ENCODE results near the gene BCL7A.
"Not testable (repeated sequence)": the region's sequence is repeated elsewhere in the genome, so short reads cannot be mapped to it uniquely, and the experiment has no call there.

BCL7A gene

GRCh38 chr12:122094735-122095631 lies 73.3 kb downstream of the BCL7A start:
- no peak for DNase-seq (ENCODE audit: low read depth)

GRCh38 chr12:122096014-122096413 lies 74.3 kb downstream of the BCL7A start:
- DNase-seq (ENCODE audit: low read depth): no peak

GRCh38 chr12:122096591-122097149 lies 75.0 kb downstream of the BCL7A start:
- DNase-seq (ENCODE audit: low read depth): no peak

DNA sequence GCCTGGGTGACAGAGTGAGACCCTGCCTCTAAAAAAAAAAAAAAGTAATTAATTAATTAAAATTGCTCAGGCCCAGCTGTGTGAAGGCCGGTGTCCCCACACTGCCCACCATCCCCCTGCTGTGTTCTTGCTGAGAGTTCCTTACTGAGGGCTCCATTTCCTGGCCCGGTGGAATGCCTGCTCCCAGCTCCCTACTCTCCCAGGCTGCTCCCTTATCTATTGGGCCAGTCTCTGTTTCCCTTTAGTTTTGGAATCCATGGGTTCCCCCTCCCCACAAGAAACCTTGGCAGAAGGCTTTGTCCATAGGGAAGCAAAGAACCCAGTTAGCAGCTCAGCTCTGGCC lies 75.9 kb downstream of the BCL7A start:
- DNase-seq (ENCODE audit: low read depth): no peak

- DNase-seq (ENCODE audit: low read depth): no peak
Measured at GRCh38 chr12:122097927-122098756, 76.5 kb downstream of the BCL7A start.

DNA sequence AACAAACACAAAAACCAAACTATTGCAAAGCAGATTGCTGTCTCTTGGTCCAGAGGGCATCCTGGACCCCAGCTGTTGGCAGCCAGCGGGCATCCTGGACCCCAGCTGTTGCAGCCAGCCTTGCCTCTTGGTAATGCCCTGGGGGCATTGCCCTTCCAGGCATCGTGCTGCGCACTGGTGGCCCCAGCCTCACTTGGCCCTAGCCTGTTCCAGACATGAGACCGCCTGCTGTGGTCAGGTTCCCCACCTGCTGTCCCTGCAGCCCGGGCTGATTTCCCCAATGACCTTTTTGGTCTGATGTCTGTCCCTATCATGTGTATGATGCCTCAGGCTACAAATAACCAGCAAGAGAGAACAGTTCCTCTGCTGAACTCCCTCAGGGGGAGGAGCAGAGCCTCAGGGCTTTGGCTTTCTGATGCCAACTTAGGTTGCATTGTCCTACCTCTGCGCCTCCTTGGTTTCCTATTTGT lies 77.6 kb downstream of the BCL7A start:
- no peak for DNase-seq (ENCODE audit: low read depth)

DNA sequence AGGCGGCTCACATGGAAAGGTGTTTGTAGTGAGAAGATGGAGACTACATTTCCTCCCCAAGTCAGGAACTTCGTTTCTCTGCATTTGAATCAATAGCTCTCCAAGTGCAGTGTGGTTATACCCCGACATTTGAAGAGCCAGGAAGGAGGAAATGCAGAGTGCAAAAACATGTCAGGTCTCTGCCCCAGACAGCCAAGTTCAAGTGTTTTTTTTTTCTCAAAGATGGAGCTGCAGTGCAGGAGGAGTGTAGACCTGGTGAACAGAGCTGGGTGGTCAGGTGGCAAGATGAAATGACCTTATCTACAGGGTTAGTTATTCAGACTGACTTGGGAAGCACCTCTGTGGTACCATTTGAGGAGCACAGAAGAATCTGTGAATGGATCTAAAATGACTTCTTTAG lies 78.2 kb downstream of the BCL7A start:
- no peak for DNase-seq (ENCODE audit: low read depth)

DNA sequence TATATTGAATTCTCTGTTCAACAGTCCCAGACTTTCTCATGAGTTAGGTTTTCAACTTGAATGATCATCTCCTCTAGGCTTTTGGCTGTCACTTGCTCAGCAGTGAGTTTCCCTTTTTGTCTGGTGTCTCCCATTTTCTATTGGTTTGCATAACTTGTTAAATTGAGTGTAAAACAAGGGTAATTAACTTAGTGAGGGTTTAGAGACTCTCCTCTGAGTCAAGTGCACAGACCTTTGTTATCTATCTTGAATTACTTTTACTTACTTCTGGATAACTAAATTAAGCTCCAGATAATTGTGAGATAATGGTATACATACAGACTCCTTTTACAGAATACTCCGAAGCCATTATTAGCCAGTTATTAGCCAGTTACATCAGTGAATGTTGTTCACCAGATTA lies 78.9 kb downstream of the BCL7A start:
- DNase-seq (ENCODE audit: low read depth): no peak

DNA sequence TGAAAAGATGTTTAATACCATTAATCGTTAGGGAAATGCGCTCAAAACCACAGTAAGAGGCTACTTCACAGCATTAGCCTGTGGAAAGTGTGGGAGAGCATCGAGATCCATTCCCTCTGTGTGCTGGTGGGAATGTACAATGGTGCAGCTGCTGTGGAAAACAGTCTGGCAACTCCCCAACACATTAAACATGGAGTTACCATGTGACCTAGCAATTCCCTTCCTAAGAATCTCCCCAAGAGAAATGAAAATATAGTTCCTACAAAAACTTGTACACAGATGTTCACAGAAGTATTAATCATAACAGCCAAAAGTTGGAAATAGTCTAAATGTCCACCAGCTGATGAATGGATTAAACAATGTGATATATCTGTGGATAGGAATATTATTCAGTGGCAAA lies 80.6 kb downstream of the BCL7A start:
- no peak for DNase-seq (ENCODE audit: low read depth)

GRCh38 chr12:122104844-122105243 lies 83.2 kb downstream of the BCL7A start:
- no peak for DNase-seq (ENCODE audit: low read depth)

GRCh38 chr12:122105496-122105895 lies 83.8 kb downstream of the BCL7A start:
- DNase-seq (ENCODE audit: low read depth): not testable (repeated sequence)

DNA sequence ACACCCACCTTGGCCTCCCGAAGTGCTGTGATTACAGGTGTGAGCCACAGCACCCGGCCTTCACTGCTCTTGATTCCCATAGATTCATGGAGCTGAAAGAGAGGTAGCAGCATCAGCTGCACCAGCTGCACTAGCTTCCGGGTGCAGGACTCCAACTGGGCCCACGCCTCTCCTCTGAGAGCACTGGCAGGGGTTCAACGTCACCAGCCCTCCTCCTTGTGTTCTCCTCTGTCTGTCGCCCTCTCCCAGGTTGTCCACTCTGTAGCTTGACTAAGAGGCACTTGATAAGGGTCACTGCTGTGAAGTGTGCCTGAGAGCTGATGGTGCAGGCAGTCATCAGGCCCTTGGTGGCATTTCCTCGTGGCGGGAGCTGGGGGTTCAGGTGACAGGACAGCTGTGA lies 85.2 kb downstream of the BCL7A start:
- DNase-seq (ENCODE audit: low read depth): no peak

GRCh38 chr12:122107261-122107660 lies 85.6 kb downstream of the BCL7A start:
- DNase-seq (ENCODE audit: low read depth): no peak

DNA sequence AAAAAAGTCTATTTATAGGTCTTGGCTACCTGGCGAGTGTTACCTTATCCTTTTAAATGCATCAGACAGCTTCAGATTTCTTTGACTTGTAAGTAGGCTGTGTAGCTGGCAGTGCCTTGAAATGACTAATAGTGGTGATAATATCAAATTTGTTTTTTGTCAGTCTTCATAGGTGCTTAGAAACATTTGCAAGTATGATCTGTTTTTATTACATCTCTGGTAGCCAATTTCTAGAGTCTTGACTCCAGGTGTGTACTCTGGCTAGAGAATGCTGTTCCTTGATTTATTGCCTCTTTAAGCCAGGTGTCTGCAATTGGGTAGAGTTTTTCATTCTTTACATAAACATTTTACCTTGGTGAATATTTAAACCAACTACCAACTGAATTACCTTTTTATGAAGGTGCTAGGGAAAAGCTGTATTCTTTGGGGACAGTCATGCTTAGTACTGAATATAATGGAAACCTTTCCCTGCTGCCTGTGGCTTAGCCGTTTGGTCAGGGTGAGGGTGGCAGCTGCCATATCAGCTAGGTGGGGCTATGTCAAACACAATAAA lies 89.5 kb downstream of the BCL7A start:
- DNase-seq (ENCODE audit: low read depth): no peak
